ENCODE data around the gene SLC25A34.

The SLC25A34 gene

DNA sequence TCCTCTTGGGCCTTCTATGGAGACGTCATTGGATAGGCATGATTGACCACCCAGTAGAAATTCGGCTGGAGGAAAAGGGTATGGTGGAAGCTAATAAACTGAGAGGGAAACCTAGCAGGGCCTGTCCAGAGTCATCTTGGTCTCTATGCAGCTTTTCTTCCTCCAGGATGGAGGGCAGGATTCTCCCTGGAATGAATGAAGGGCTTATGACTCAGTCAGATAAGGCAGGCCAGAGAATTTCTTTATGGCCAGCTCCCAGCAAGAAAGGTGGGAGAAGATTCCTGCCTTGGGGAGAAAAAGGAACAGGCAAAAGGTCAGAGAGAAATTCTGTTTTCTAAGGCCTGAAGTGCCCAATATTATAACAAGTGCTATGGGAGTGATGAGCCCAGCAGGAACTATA, 39.6 kb downstream of the SLC25A34 start:
- DNase-seq (ENCODE audit: low read depth), result no peak

DNA sequence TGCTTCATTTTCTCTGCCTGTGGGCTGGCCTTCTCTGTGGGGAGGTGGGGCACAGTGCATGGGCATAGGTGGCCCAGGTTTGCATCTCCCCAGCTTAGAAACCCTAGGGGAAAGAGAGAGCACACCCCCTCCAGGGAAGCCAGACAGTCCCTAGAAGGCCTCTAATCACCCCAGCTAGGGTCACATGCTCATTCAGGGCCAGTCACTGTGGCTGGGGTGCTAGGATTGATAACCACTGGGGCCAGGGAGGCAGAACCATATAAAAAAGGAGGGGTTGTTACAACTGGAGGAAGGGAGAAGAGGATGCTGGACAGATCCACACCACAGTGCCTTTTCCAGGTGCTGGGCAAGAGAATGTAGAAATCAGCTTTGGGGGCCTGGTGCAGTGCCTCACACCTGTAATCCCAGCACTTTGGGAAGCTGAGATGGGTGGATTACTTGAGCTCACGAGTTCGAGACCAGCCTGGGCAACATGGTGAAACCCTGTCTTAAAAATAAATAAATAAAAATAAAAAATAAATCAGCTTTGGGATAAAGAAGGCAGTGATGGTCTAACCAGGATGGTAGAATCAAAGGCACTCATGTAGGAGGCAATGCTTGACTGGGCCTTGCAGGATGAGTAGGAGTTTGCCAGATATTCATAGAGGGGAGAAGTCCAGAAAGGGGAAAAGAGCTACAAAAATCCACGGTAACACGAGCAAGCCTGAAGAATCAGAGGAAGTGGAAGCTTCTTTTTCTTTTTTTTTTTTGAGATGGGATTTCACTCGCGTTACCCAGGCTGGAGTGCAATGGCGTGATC, 42.0 kb downstream of the SLC25A34 start:
- DNase-seq (ENCODE audit: low read depth), result no peak

DNA sequence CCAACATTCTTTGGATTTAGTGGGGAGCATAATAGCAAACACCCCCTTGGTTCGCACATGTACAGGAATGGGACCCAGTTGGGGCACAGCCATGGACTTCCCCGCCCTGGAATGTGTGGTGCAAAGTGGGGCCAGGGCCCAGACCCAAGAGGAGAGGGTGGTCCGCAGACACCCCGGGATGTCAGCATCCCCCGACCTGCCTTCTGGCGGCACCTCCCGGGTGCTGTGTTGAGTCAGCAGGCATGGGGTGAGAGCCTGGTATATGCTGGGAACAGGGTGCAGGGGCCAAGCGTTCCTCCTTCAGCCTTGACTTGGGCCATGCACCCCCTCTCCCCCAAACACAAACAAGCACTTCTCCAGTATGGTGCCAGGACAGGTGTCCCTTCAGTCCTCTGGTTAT, 49.6 kb downstream of the SLC25A34 start:
- DNase-seq (ENCODE audit: low read depth), result no peak

DNA sequence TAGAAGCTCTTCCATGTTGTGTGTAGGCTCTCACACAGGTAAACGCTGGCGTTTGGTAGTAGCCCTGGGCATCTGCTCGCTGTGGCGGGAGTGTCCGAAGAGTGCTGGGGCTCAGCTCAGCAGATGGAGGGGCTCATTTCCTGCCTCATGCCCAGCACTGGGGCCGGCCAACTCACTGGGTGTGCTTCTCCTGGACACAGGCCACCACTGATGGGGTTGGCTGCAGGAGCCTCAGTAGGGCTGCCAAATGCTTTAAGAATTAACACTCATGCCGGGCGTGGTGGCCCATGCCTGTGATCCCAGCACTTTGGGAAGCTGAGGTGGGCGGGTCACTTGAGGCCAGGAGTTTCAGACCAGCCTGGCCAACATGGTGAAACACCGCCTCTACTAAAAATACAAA, 50.5 kb downstream of the SLC25A34 start:
- no peak for DNase-seq (ENCODE audit: low read depth)

DNA sequence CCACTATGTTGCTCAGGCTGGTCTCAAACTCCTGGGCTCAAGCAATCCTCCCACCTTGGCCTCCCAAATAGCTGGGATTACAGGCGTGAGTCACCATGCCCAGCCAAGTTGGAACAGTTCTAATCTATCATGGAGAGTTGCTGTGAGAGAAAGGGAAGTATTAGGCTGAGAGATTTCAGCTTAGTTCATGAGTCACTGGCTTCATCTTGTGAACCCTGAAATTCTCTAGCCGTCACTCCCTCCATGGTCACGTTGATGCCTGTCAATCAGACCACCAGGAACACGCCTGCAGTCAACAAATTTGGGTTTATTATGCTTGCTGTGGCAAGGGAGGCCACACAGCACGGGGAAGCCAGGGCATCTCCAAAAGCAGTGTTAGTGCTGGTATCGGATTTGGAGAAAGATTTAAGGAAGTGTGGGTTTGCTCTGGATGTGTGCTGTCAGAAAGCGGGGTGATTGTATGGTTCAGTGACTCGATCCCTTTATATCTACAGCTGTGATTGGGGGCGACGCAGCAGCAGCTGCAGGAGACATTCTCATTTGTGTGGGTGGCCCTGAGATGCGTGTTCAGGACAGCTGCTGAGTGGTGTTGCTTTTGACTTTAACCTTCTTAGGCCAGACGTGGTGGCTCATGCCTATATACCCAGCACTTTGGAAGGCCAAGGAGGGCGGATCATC, 52.7 kb downstream of the SLC25A34 start:
- peak; percentile 88 for DNase-seq (ENCODE audit: low read depth)
